Smooth muscle cell (in vitro differentiated cells): Measurements from ENCODE around the gene NMT1. TPM values are rescaled to one million over a fixed set of nuclear protein-coding genes. Genes with fewer than 3 reads are reported as not detected.

Experiments
- DNase-seq: peaks from one replicate; lab custom pipeline; 2025; ENCODE audit not compliant: unreplicated experiment; lab: John Stamatoyannopoulos, UW
- H2AFZ ChIP-seq: fragments of 200-600 bp; sonication (generic); 2 replicates; pipeline ENCODE4 v1.6.0; 2016; ENCODE audit warnings: antibody characterized with exemption, low read depth, mild to moderate bottlenecking
- H3F3A ChIP-seq: fragments of 200-600 bp; sonication (generic); 2 replicates; pipeline ENCODE4 v1.6.0; 2017; ENCODE audit warnings: antibody characterized with exemption, low read depth
- H3K27ac ChIP-seq: fragments of 200-600 bp; sonication (generic); 2 replicates; pipeline ENCODE4 v1.5.1; 2016; ENCODE audit warnings: low read depth, mild to moderate bottlenecking
- H3K27me3 ChIP-seq: fragments of 200-600 bp; sonication (generic); 2 replicates; pipeline ENCODE4 v1.6.1; 2016; ENCODE audit warnings: low read depth, mild to moderate bottlenecking
- H3K36me3 ChIP-seq: fragments of 200-600 bp; sonication (generic); 2 replicates; pipeline ENCODE4 v1.5.1; 2016; ENCODE audit warnings: low read depth
- H3K4me1 ChIP-seq: fragments of 200-600 bp; sonication (generic); 2 replicates; pipeline ENCODE4 v1.5.1; 2016; ENCODE audit warnings: low read depth
- H3K4me2 ChIP-seq: fragments of 200-600 bp; sonication (generic); 2 replicates; pipeline ENCODE4 v1.6.0; 2016; ENCODE audit warnings: mild to moderate bottlenecking
- H3K4me3 ChIP-seq: fragments of 200-600 bp; sonication (generic); 2 replicates; pipeline ENCODE4 v1.5.1; 2016; ENCODE audit warnings: mild to moderate bottlenecking
- H3K79me2 ChIP-seq: fragments of 200-600 bp; sonication (generic); 2 replicates; pipeline ENCODE4 v1.6.0; 2016; ENCODE audit warnings: low read depth, mild to moderate bottlenecking
- H3K9ac ChIP-seq: fragments of 200-600 bp; sonication (generic); 2 replicates; pipeline ENCODE4 v1.6.0; 2016; ENCODE audit warnings: low read depth
- H3K9me3 ChIP-seq: fragments of 200-600 bp; sonication (generic); replicated peaks from 2 replicates; pipeline ENCODE4 v1.5.1; 2016; ENCODE audit warnings: low read depth
- H4K20me1 ChIP-seq: fragments of 200-600 bp; sonication (generic); 2 replicates; pipeline ENCODE4 v1.6.0; 2016; ENCODE audit warnings: low read depth
- WGBS: methylation state at CpG from one replicate; pipeline ENCODE4 v1.1.7; 2016; ENCODE audit warnings: low lambda C conversion rate; 5-methylcytosine and 5-hydroxymethylcytosine counted together
- polyA plus RNA-seq: library from polyadenylated mRNA; unstranded; fragments of >200 nt; fragmentation: Nextera tagmentation; extraction: Ambion mirVana; gene quantifications from 2 replicates; pipeline ENCODE4 v1.2.1, GENCODE V29; 2016
- total RNA-seq: library from RNA; depleted of rRNA; stranded (reverse); fragments of >200 nt; gene quantifications from 2 replicates; pipeline ENCODE4 v1.2.3, GENCODE V29; 2014
- TF ChIP-seq, protein P1 (sequence below): fragments of 200-600 bp; sonication (generic); IDR thresholded peaks from 2 replicates; pipeline ENCODE4 v1.5.1; 2017; ENCODE audit warnings: borderline replicate concordance, mild to moderate bottlenecking, antibody characterized with exemption; ENCODE audit not compliant: insufficient read depth, poor library complexity, severe bottlenecking

The NMT1 gene
- total RNA-seq, result 78.7 and 87.6 TPM in 2 replicates
- 105 and 148 TPM in 2 replicates for polyA plus RNA-seq

DNA sequence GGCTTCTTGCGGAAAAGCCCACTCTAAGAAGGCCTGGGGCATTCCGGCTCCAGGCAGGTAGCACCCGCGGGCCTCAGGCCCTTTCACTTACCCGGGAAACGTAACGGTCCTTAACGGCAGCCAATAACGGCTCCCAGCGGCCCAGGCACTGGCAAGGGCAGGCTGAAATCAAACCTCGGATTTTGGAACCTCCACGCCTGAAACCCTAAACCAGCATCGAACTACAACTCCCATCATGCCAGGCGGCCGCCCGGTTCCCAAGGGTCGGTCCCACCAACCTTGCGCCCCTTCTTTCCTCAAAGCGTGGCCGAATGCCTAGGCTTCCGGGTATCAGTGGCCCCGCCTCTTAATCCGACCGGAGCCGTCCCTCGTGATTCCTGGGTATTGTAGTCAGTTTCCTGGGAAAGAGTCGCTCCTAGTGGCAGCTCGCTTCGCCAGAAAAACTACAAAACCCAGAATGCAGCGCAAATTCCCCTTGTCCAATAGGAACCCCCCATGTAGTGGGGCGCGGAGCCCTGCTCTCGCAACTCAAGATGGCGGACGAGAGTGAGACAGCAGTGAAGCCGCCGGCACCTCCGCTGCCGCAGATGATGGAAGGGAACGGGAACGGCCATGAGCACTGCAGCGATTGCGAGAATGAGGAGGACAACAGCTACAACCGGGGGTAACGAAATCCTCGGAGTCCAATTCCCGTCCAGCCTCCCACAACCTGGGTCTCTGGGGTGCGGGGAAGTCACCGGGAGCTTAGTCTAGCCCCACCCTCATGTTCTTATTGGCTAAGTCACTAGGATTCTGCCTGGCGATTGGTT lies at the start of gene NMT1:
Gene NMT1, plus strand, starts transcription at position 521 of the 809 bp plus-strand sequence. Its CDS starts 13 bp downstream, at position 534.
- Histone ChIP-seq H3F3A (no peaks in the 10 kb centered on the region), H2AFZ (peak within 1 kb of the TSS; percentile 88), H3K27ac (peak within 1 kb of the TSS; percentile 88), H3K4me2 (peak within 1 kb of the TSS; percentile 97), H4K20me1 (peaks cover 42% of the 10 kb centered on the region), H3K4me1 (peaks cover 16% of the 10 kb centered on the region), H3K9me3 (no peaks in the 10 kb centered on the region), H3K27me3 (no peaks in the 10 kb centered on the region), H3K79me2 (peaks cover 61% of the 10 kb centered on the region), H3K9ac (peak within 1 kb of the TSS; percentile 95), H3K36me3 (no peaks in the 10 kb centered on the region), H3K4me3 (peak within 1 kb of the TSS; percentile 94)
- WGBS, result 1% methylated on average over 50 of the region's 50 CpGs
- TF ChIP-seq, protein P1, sequence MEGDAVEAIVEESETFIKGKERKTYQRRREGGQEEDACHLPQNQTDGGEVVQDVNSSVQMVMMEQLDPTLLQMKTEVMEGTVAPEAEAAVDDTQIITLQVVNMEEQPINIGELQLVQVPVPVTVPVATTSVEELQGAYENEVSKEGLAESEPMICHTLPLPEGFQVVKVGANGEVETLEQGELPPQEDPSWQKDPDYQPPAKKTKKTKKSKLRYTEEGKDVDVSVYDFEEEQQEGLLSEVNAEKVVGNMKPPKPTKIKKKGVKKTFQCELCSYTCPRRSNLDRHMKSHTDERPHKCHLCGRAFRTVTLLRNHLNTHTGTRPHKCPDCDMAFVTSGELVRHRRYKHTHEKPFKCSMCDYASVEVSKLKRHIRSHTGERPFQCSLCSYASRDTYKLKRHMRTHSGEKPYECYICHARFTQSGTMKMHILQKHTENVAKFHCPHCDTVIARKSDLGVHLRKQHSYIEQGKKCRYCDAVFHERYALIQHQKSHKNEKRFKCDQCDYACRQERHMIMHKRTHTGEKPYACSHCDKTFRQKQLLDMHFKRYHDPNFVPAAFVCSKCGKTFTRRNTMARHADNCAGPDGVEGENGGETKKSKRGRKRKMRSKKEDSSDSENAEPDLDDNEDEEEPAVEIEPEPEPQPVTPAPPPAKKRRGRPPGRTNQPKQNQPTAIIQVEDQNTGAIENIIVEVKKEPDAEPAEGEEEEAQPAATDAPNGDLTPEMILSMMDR, result no peak
- peak; percentile 83 for DNase-seq

DNA sequence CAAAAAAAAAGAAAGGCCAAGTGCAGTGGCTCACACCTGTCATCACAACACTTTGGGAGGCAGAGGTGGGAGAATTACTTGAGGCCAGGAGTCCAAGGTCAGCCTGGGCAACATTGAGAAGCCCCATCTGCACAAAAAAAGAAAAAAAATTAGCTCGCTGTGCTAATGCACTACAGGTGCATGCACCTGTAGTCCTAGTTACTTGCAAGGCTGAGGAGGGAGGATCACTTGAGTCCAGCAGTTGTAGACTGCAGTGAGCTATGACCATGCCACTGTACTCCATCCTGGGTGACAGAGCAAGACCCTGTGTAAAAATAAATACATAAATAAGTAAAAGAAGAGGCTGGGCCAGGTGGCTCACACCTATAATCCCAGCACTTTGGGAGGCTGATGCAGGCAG lies 49.4 kb upstream of the NMT1 start:
- H3K27me3 ChIP-seq, result peaks cover 5% of the 10 kb centered on the region
- H3K9me3 ChIP-seq, result no peaks in the 10 kb centered on the region
- H3K4me3 ChIP-seq, result no peak overlapping the region
- 100% methylated on average over 1 of the region's 1 CpG for WGBS
- H3K4me1 ChIP-seq, result peaks cover 4% of the 10 kb centered on the region
- no peaks in the 10 kb centered on the region for H4K20me1 ChIP-seq
- TF ChIP-seq, protein P1, result no peak
- DNase-seq, result no peak
- H3K79me2 ChIP-seq, result no peaks in the 10 kb centered on the region
- no peak overlapping the region for H3K27ac ChIP-seq
- no peak overlapping the region for H3K9ac ChIP-seq
- H3K4me2 ChIP-seq, result no peak overlapping the region
- H3F3A ChIP-seq, result no peaks in the 10 kb centered on the region
- H3K36me3 ChIP-seq, result no peaks in the 10 kb centered on the region
- no peak overlapping the region for H2AFZ ChIP-seq

DNA sequence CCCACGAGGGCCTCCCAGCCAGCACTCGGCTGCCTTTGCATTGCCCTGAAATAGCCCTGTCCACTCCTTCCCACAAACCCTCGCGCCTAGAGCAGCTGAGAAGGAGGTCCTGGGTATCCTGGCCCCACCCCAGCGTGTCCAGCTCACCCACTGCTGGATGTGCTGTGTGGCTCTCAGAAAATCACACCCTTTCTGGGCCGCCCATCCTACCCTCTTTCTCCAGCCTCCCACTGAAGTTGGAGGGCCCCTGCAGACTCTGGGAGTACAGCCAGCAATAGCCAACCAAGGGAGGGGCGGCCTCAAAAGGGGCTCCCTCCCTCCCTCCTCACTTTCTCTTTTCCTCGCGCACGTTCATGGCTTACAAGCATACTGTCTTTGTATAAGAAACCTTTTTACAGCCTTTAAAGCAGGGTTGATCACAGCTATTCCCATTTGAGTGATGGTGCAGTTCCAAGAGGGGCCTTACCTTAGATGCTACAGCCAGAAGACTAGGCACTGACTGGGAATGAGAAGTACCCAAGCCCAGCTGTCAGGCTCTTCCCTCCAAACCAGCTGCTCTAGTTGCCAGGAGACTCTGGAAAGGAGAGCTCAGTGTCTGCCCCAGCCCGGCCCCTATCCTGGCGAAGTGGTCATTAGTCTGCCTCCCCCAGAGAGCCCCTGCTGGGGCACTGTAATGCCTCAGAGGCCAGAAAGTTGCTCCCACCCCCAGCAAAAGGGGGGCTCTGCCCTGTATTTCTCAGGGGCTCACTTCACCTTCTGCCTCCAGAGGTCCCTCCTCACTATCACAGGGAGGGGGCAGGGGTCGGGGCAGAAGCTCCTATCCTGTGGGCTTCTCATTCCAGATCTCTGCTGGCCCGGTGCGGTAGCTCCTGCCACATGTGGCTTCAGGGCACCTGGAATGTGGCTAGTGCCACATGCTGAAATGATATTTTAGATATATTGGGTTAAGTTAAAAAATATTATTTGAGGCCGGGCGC lies 47.8 kb upstream of the NMT1 start:
- DNase-seq, result no peak
- H3K4me2 ChIP-seq, result no peak overlapping the region
- peaks cover 4% of the 10 kb centered on the region for H3K4me1 ChIP-seq
- H4K20me1 ChIP-seq, result no peaks in the 10 kb centered on the region
- no peak overlapping the region for H3K4me3 ChIP-seq
- H3K9me3 ChIP-seq, result no peaks in the 10 kb centered on the region
- WGBS, result 86% methylated on average over 16 of the region's 17 CpGs
- H3K27me3 ChIP-seq, result no peaks in the 10 kb centered on the region
- H3K36me3 ChIP-seq, result no peaks in the 10 kb centered on the region
- H3K79me2 ChIP-seq, result no peaks in the 10 kb centered on the region
- H2AFZ ChIP-seq, result no peak overlapping the region
- TF ChIP-seq, protein P1, result no peak
- H3F3A ChIP-seq, result no peaks in the 10 kb centered on the region
- H3K9ac ChIP-seq, result no peak overlapping the region
- H3K27ac ChIP-seq, result no peak overlapping the region
